Mesothelial cell of epicardium (in vitro differentiated cells): Measurements from ENCODE around the gene MLXIP. TPM values are rescaled to one million over a fixed set of nuclear protein-coding genes. Genes with fewer than 3 reads are reported as not detected.
A peak's percentile ranks its signal among the peaks of the same experiment; 100 is the strongest.

Experiments
- DNase-seq, 2 experiments: peaks; one replicate each; pipeline ENCODE4 v3.0.0; 2021; ENCODE audit warnings: low spot score in 2 of 2; ENCODE audit not compliant: unreplicated experiment in 2 of 2
- H3K27ac Mint-ChIP-seq: 2 replicates; pipeline ENCODE4 v1.8.0; 2021; ENCODE audit warnings: mixed read lengths
- H3K27me3 Mint-ChIP-seq: 2 replicates; pipeline ENCODE4 v1.8.0; 2021; ENCODE audit warnings: low read depth, mixed read lengths
- H3K36me3 Mint-ChIP-seq: 2 replicates; pipeline ENCODE4 v1.8.0; 2021; ENCODE audit warnings: mixed read lengths
- H3K4me1 Mint-ChIP-seq: 2 replicates; pipeline ENCODE4 v1.8.0; 2021; ENCODE audit warnings: mixed read lengths
- H3K4me3 Mint-ChIP-seq: 2 replicates; pipeline ENCODE4 v1.8.0; 2021; ENCODE audit warnings: mild to moderate bottlenecking, moderate library complexity, mixed read lengths
- H3K9me3 Mint-ChIP-seq: 2 replicates; pipeline ENCODE4 v1.8.0; 2021; ENCODE audit warnings: mixed read lengths
- total RNA-seq: library from RNA; stranded (reverse); gene quantifications from 3 replicates; pipeline ENCODE4 v1.2.1, GENCODE V29; 2021
- TF ChIP-seq, protein P1 (sequence below): fragments of 200-600 bp; sonication (generic); IDR thresholded peaks from one replicate; pipeline ENCODE4 v1.5.0; 2021; ENCODE audit warnings: antibody characterized with exemption; ENCODE audit not compliant: unreplicated experiment

Gene MLXIP, protein sequence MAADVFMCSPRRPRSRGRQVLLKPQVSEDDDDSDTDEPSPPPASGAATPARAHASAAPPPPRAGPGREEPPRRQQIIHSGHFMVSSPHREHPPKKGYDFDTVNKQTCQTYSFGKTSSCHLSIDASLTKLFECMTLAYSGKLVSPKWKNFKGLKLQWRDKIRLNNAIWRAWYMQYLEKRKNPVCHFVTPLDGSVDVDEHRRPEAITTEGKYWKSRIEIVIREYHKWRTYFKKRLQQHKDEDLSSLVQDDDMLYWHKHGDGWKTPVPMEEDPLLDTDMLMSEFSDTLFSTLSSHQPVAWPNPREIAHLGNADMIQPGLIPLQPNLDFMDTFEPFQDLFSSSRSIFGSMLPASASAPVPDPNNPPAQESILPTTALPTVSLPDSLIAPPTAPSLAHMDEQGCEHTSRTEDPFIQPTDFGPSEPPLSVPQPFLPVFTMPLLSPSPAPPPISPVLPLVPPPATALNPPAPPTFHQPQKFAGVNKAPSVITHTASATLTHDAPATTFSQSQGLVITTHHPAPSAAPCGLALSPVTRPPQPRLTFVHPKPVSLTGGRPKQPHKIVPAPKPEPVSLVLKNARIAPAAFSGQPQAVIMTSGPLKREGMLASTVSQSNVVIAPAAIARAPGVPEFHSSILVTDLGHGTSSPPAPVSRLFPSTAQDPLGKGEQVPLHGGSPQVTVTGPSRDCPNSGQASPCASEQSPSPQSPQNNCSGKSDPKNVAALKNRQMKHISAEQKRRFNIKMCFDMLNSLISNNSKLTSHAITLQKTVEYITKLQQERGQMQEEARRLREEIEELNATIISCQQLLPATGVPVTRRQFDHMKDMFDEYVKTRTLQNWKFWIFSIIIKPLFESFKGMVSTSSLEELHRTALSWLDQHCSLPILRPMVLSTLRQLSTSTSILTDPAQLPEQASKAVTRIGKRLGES
- 65.3 to 67.3 TPM (median 65.7 TPM) in 3 replicates for total RNA-seq

DNA sequence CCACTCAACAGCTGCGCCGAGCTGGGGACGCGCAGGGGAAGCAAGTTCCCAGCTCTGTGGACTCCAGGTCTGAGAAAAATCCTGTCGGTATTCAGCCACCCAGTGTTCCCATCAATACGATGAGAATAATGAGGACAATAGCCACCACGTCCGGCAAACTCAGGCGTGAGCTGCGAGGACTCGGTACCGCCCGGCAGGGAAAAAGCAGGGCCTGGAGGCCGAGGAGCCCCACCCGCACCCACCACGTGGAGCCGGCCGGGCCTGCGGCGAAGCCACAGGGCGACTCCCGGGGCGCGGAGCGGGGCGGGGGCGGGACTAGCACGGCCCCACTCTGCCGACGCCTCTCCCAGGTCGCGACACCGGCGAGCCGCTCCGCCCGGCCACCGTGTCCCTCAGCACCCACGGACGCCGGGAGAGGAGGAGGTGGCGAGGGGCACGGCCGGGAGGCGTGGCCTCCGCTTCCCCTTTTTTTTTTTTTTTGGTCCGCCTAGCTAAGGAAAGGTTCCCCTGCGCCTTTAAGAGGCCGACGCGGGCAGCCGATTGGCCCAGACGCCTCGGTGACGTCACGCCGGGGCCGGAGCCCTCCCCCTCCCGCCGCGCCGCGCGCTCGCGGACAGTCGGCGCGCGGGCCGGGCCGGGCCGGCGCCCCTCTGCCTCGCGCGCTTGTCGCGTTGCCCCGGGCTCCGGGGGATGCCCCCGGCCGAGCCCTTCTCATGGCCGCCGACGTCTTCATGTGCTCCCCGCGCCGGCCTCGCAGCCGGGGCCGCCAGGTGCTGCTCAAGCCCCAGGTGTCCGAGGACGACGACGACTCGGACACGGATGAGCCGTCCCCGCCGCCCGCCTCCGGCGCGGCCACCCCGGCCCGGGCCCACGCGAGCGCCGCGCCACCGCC is at the start of gene MLXIP:
MLXIP (plus strand) TSS at position 616 of the 892 bp plus-strand sequence; CDS start at position 714, 98 bp downstream.
- Mint-ChIP-seq H3K4me1 (peaks cover 39% of the 10 kb centered on the region), H3K27me3 (no peaks in the 10 kb centered on the region), H3K4me3 (peak within 1 kb of the TSS; percentile 88), H3K27ac (peak within 1 kb of the TSS; percentile 80), H3K9me3 (no peaks in the 10 kb centered on the region), H3K36me3 (peaks cover 2% of the 10 kb centered on the region)
- DNase-seq: peak; percentile 91 to 97
- TF ChIP-seq, protein P1, sequence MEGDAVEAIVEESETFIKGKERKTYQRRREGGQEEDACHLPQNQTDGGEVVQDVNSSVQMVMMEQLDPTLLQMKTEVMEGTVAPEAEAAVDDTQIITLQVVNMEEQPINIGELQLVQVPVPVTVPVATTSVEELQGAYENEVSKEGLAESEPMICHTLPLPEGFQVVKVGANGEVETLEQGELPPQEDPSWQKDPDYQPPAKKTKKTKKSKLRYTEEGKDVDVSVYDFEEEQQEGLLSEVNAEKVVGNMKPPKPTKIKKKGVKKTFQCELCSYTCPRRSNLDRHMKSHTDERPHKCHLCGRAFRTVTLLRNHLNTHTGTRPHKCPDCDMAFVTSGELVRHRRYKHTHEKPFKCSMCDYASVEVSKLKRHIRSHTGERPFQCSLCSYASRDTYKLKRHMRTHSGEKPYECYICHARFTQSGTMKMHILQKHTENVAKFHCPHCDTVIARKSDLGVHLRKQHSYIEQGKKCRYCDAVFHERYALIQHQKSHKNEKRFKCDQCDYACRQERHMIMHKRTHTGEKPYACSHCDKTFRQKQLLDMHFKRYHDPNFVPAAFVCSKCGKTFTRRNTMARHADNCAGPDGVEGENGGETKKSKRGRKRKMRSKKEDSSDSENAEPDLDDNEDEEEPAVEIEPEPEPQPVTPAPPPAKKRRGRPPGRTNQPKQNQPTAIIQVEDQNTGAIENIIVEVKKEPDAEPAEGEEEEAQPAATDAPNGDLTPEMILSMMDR: no peak

DNA sequence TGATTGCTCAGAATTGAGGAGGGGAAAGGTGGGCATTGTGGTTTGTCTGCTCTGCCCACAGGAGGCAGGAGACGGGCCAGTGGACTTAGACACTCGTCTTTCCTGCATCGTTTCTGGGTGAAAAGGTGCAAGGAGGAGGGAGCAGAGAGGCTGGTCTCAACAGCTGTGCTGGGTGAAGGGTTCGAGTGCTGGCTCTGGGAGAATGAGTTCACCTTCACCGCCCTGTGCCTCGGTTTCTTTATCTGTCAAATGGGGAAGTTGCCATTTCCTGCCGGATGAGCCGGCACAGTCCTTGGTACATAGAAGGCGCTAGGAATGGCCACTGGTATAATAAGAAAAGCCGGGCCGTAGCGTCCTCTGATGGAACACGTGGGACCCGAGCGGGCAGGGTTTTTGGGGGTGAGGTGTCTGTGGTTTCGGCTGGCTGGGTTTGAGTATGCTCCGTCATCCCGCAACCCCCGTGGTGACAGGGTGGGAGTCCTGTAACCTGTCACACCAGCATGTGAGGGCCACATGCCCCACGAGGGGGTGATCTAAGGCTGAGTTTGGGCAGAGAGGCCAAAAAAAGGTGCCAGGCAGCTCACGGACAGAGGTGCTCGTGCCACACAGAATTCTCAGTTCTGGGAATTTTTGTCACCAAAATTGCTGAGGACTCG is 49.5 kb upstream of the MLXIP start:
- no peaks in the 10 kb centered on the region for H3K9me3 Mint-ChIP-seq
- no peaks in the 10 kb centered on the region for H3K4me1 Mint-ChIP-seq
- H3K36me3 Mint-ChIP-seq: no peaks in the 10 kb centered on the region
- no peak overlapping the region for H3K27ac Mint-ChIP-seq
- DNase-seq: no peak
- TF ChIP-seq, protein P1: no peak
- H3K4me3 Mint-ChIP-seq: no peak overlapping the region
- H3K27me3 Mint-ChIP-seq: no peaks in the 10 kb centered on the region

DNA sequence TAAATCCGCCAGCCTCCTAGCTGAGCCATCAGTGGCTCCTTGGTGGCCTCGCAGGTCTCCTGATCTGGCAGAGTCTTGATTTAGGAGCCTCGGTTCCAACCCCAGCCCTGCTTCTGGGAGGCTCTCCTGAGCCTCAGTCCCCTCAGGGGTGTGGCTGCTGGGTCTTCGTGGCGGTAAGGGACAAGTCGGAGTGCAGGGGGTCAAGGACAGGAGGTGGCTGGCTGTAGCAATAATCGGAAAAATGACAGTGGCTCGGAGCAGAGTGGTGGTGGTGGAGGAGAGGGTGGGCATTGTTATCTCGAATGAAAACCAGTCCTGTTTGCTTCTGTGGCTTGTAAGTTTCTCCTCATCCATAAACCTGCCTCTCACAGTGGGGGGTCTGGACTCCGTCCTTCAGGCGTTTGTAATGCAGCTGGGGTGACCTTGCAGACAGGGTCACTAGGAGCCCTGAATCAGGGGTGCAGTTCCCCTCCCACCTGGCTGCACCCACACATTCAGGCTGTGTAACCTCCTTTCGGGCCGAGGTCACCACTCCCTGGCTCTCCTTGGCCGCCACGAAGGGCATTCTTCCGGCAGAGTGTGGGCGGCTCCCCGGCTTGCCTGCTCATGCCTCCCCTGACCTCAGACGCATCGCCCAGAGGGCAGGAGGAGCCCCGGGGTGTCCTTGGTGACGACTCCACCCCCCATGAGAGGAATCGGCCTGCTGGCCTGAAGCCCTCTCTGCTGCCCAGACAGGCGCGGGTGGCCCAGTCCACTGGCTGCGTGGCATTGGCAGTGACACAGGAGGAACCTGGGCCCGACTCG is 48.7 kb upstream of the MLXIP start:
- Mint-ChIP-seq H3K36me3 (peaks cover 1% of the 10 kb centered on the region), H3K9me3 (no peaks in the 10 kb centered on the region), H3K4me1 (no peaks in the 10 kb centered on the region), H3K27ac (no peak overlapping the region), H3K4me3 (no peak overlapping the region), H3K27me3 (no peaks in the 10 kb centered on the region)
- TF ChIP-seq, protein P1: no peak
- DNase-seq: no peak

- no peaks in the 10 kb centered on the region for H3K4me1 Mint-ChIP-seq
- peak overlapping the region; percentile 53 for H3K27ac Mint-ChIP-seq
- no peak for DNase-seq
- no peak overlapping the region for H3K4me3 Mint-ChIP-seq
- H3K36me3 Mint-ChIP-seq: peaks cover 6% of the 10 kb centered on the region
- H3K27me3 Mint-ChIP-seq: no peaks in the 10 kb centered on the region
- no peaks in the 10 kb centered on the region for H3K9me3 Mint-ChIP-seq
- TF ChIP-seq, protein P1: no peak
Measured at GRCh38 chr12:122030424-122031035, 48.0 kb upstream of the MLXIP start.
